ENCODE data around the gene ATP6V0A4.
"Not testable (repeated sequence)": the region's sequence is repeated elsewhere in the genome, so short reads cannot be mapped to it uniquely, and the experiment has no call there.

Gene ATP6V0A4

GRCh38 chr7:138697535-138698182, 100.3 kb downstream of the ATP6V0A4 start:
- no peak for FAIRE-seq

- FAIRE-seq: not testable (repeated sequence)
These were observed 102.2 kb downstream of the ATP6V0A4 start for GRCh38 chr7:138695776-138696175.

- no peak for FAIRE-seq
These were observed 102.9 kb downstream of the ATP6V0A4 start for GRCh38 chr7:138695106-138695505.

- FAIRE-seq: no peak
These were observed 106.8 kb downstream of the ATP6V0A4 start for GRCh38 chr7:138691178-138691577.

GRCh38 chr7:138690495-138690894, 107.5 kb downstream of the ATP6V0A4 start:
- no peak for FAIRE-seq

GRCh38 chr7:138688037-138688436, 110.0 kb downstream of the ATP6V0A4 start:
- not testable (repeated sequence) for FAIRE-seq

GRCh38 chr7:138684340-138684739, 113.7 kb downstream of the ATP6V0A4 start:
- no peak for FAIRE-seq

GRCh38 chr7:138679793-138680192, 118.2 kb downstream of the ATP6V0A4 start:
- no peak for FAIRE-seq

GRCh38 chr7:138670594-138670993, 127.4 kb downstream of the ATP6V0A4 start:
- FAIRE-seq: no peak

- no peak for FAIRE-seq
These were observed 128.6 kb downstream of the ATP6V0A4 start for GRCh38 chr7:138669364-138669763.

- FAIRE-seq: no peak
These were observed 129.1 kb downstream of the ATP6V0A4 start for GRCh38 chr7:138668946-138669345.

- FAIRE-seq: no peak
These were observed 129.8 kb downstream of the ATP6V0A4 start for GRCh38 chr7:138668229-138668596.

GRCh38 chr7:138667535-138668228, 130.3 kb downstream of the ATP6V0A4 start:
- no peak for FAIRE-seq

- FAIRE-seq: no peak
These were observed 131.6 kb downstream of the ATP6V0A4 start for GRCh38 chr7:138666385-138666784.

GRCh38 chr7:138665669-138666140, 132.3 kb downstream of the ATP6V0A4 start:
- no peak for FAIRE-seq

- no peak for FAIRE-seq
These were observed 132.7 kb downstream of the ATP6V0A4 start for GRCh38 chr7:138665249-138665648.

GRCh38 chr7:138663725-138664710, 134.0 kb downstream of the ATP6V0A4 start:
- FAIRE-seq: no peak

- no peak for FAIRE-seq
These were observed 135.0 kb downstream of the ATP6V0A4 start for GRCh38 chr7:138662991-138663320.

GRCh38 chr7:138662076-138662990, 135.7 kb downstream of the ATP6V0A4 start:
- no peak for FAIRE-seq

GRCh38 chr7:138661069-138661635, 136.8 kb downstream of the ATP6V0A4 start:
- FAIRE-seq: no peak

GRCh38 chr7:138658889-138659288, 139.1 kb downstream of the ATP6V0A4 start:
- no peak for FAIRE-seq

GRCh38 chr7:138657854-138658386, 140.1 kb downstream of the ATP6V0A4 start:
- FAIRE-seq: no peak

Data from TTC549 (cell line).